ENCODE measurements around the gene GGTLC3. TPM values are rescaled to one million over a fixed set of nuclear protein-coding genes. Genes with fewer than 3 reads are reported as not detected.
A peak's percentile ranks its signal among the peaks of the same experiment; 100 is the strongest.
"Not testable (repeated sequence)": the region's sequence is repeated elsewhere in the genome, so short reads cannot be mapped to it uniquely, and the experiment has no call there.

The GGTLC3 gene
- total and polyA plus RNA-seq, 10 of the 15 experiments (the other 5 are each of a cell fraction or from before 2014, with no cell fraction given) = not detected

- BruUV-seq (replicated peaks); H4K20me1 ChIP-seq (ENCODE audit: control insufficient read depth, insufficient read depth); H3K79me2 ChIP-seq (ENCODE audit: control insufficient read depth, insufficient read depth, low read length); H3K4me1 ChIP-seq (ENCODE audit: control insufficient read depth, insufficient read depth, low read length); CTCF ChIA-PET; H3K4me2 ChIP-seq (ENCODE audit: control insufficient read depth, insufficient read depth); H3K9ac ChIP-seq (ENCODE audit: control insufficient read depth, insufficient read depth, low read length); FAIRE-seq; DNase-seq (ENCODE audit: low read depth, low spot score); ATAC-seq; in situ Hi-C loops (cut with MboI); H3K36me3 ChIP-seq (ENCODE audit: control insufficient read depth in 2 of 2, insufficient read depth in 2 of 2, low read length in 1 of 2); SMC1A ChIA-PET (ENCODE audit: uncharacterized antibody, unreplicated experiment); H3K4me3 ChIP-seq; intact Hi-C loops (cut with micrococcal nuclease; ENCODE audit: unreplicated experiment); H2AFZ ChIP-seq (ENCODE audit: control insufficient read depth, low read depth, low read length); H3K9me3 ChIP-seq (replicated peaks; ENCODE audit: control insufficient read depth, insufficient read depth, low read length); RAD21 ChIA-PET (ENCODE audit: unreplicated experiment); H3K27me3 ChIP-seq (replicated peaks in 1 of 2; ENCODE audit: control insufficient read depth in 2 of 2, insufficient read depth in 2 of 2, low read length in 1 of 2); POLR2A ChIA-PET; H3K27ac ChIP-seq (ENCODE audit: control insufficient read depth, insufficient read depth): not testable (repeated sequence)
- WGBS (ENCODE audit: insufficient coverage, insufficient replicate concordance, low lambda C conversion rate, missing lambda C conversion rate) = 97% methylated on average over 8 of the region's 13 CpGs
Observed at GRCh38 chr22:18549458-18550179, 31.7 kb upstream of the GGTLC3 start.

GRCh38 chr22:18544615-18545014, 26.7 kb upstream of the GGTLC3 start:
- in situ Hi-C loops (cut with MboI); CTCF ChIA-PET; H3K9me3 ChIP-seq (replicated peaks; ENCODE audit: control insufficient read depth, insufficient read depth, low read length); ATAC-seq; H3K79me2 ChIP-seq (ENCODE audit: control insufficient read depth, insufficient read depth, low read length); H3K9ac ChIP-seq (ENCODE audit: control insufficient read depth, insufficient read depth, low read length); H3K27ac ChIP-seq (ENCODE audit: control insufficient read depth, insufficient read depth); BruUV-seq (replicated peaks); H3K4me2 ChIP-seq (ENCODE audit: control insufficient read depth, insufficient read depth); DNase-seq (ENCODE audit: low read depth, low spot score); H3K36me3 ChIP-seq (ENCODE audit: control insufficient read depth in 2 of 2, insufficient read depth in 2 of 2, low read length in 1 of 2); H3K4me1 ChIP-seq (ENCODE audit: control insufficient read depth, insufficient read depth, low read length); H4K20me1 ChIP-seq (ENCODE audit: control insufficient read depth, insufficient read depth); FAIRE-seq; intact Hi-C loops (cut with micrococcal nuclease; ENCODE audit: unreplicated experiment); H2AFZ ChIP-seq (ENCODE audit: control insufficient read depth, low read depth, low read length); SMC1A ChIA-PET (ENCODE audit: uncharacterized antibody, unreplicated experiment); H3K27me3 ChIP-seq (replicated peaks in 1 of 2; ENCODE audit: control insufficient read depth in 2 of 2, insufficient read depth in 2 of 2, low read length in 1 of 2); RAD21 ChIA-PET (ENCODE audit: unreplicated experiment); POLR2A ChIA-PET; H3K4me3 ChIP-seq: not testable (repeated sequence)
- WGBS (ENCODE audit: insufficient coverage, insufficient replicate concordance, low lambda C conversion rate, missing lambda C conversion rate) = 100% methylated on average over 8 of the region's 13 CpGs

GRCh38 chr22:18543400-18543799, 25.4 kb upstream of the GGTLC3 start:
- peak; percentile 76 for ATAC-seq
- in situ Hi-C loops (cut with MboI); CTCF ChIA-PET; H3K4me3 ChIP-seq; H3K79me2 ChIP-seq (ENCODE audit: control insufficient read depth, insufficient read depth, low read length); SMC1A ChIA-PET (ENCODE audit: uncharacterized antibody, unreplicated experiment); H2AFZ ChIP-seq (ENCODE audit: control insufficient read depth, low read depth, low read length); FAIRE-seq; RAD21 ChIA-PET (ENCODE audit: unreplicated experiment); H3K27ac ChIP-seq (ENCODE audit: control insufficient read depth, insufficient read depth); POLR2A ChIA-PET; H3K4me1 ChIP-seq (ENCODE audit: control insufficient read depth, insufficient read depth, low read length); H3K9ac ChIP-seq (ENCODE audit: control insufficient read depth, insufficient read depth, low read length); H3K27me3 ChIP-seq (replicated peaks in 1 of 2; ENCODE audit: control insufficient read depth in 2 of 2, insufficient read depth in 2 of 2, low read length in 1 of 2); DNase-seq (ENCODE audit: low read depth, low spot score); H3K4me2 ChIP-seq (ENCODE audit: control insufficient read depth, insufficient read depth); H3K9me3 ChIP-seq (replicated peaks; ENCODE audit: control insufficient read depth, insufficient read depth, low read length); H4K20me1 ChIP-seq (ENCODE audit: control insufficient read depth, insufficient read depth); H3K36me3 ChIP-seq (ENCODE audit: control insufficient read depth in 2 of 2, insufficient read depth in 2 of 2, low read length in 1 of 2); intact Hi-C loops (cut with micrococcal nuclease; ENCODE audit: unreplicated experiment); BruUV-seq (replicated peaks): not testable (repeated sequence)
- no CpG with 5 or more reads among the region's 11 CpGs for WGBS (ENCODE audit: insufficient coverage, insufficient replicate concordance, low lambda C conversion rate, missing lambda C conversion rate)

GRCh38 chr22:18539994-18540393, 22.0 kb upstream of the GGTLC3 start:
- BruUV-seq (replicated peaks); in situ Hi-C loops (cut with MboI); ATAC-seq; H3K9me3 ChIP-seq (replicated peaks; ENCODE audit: control insufficient read depth, insufficient read depth, low read length); H3K4me1 ChIP-seq (ENCODE audit: control insufficient read depth, insufficient read depth, low read length); FAIRE-seq; H4K20me1 ChIP-seq (ENCODE audit: control insufficient read depth, insufficient read depth); POLR2A ChIA-PET; H3K4me3 ChIP-seq; H3K27ac ChIP-seq (ENCODE audit: control insufficient read depth, insufficient read depth); SMC1A ChIA-PET (ENCODE audit: uncharacterized antibody, unreplicated experiment); H3K27me3 ChIP-seq (replicated peaks in 1 of 2; ENCODE audit: control insufficient read depth in 2 of 2, insufficient read depth in 2 of 2, low read length in 1 of 2); DNase-seq (ENCODE audit: low read depth, low spot score); H3K36me3 ChIP-seq (ENCODE audit: control insufficient read depth in 2 of 2, insufficient read depth in 2 of 2, low read length in 1 of 2); H3K4me2 ChIP-seq (ENCODE audit: control insufficient read depth, insufficient read depth); CTCF ChIA-PET; intact Hi-C loops (cut with micrococcal nuclease; ENCODE audit: unreplicated experiment); H2AFZ ChIP-seq (ENCODE audit: control insufficient read depth, low read depth, low read length); RAD21 ChIA-PET (ENCODE audit: unreplicated experiment); H3K9ac ChIP-seq (ENCODE audit: control insufficient read depth, insufficient read depth, low read length); H3K79me2 ChIP-seq (ENCODE audit: control insufficient read depth, insufficient read depth, low read length): not testable (repeated sequence)
- 95% methylated on average over 5 of the region's 6 CpGs for WGBS (ENCODE audit: insufficient coverage, insufficient replicate concordance, low lambda C conversion rate, missing lambda C conversion rate)
